Measurements from ENCODE around the gene NPFF.
"Not testable (repeated sequence)": the region's sequence is repeated elsewhere in the genome, so short reads cannot be mapped to it uniquely, and the experiment has no call there.

The NPFF gene

GRCh38 chr12:53496752-53497032 is 10.6 kb downstream of the NPFF start:
- DNase-seq (ENCODE audit: low read depth, low spot score), result no peak

DNA sequence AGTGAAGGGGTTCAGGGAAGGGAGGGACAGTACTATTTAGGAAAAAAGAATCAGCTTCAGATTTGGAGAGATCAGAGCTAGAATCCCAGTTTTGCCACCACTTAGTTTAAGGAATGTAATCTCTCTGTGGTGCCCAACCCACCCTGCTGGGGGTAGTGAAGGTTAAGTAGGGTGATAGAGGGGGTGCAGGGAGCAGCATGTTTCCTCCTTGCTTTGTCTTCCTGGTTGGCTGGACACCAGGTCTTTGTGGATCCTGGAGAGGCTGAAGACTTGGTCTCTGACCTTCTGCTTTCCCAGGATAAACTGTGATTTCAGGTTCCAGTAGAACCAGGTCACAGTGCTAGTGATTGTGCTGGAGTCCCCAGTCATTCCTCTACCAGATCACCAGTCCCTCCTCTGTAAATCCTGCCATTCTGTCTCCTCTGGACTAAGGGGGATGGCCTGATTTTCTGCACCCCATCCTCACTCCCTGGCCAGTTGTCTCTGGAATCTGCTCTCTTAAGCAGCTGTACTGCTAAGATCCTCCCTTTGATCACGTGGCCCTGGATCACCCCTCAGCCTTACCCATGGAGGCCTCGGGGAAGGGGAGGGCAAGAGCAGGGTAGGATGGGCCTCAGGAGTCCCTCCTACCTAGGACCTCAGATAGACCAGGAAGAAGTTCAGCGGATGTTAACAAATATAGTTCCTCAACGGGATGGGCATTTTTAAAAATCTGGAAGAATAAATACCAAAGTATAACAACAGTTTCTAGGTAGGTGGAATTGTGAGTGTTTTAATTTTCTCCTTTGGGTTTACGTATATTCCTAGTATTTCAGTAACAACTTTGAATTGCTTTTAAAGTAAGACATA is 11.2 kb downstream of the NPFF start:
- no peak for DNase-seq (ENCODE audit: low read depth, low spot score)

DNA sequence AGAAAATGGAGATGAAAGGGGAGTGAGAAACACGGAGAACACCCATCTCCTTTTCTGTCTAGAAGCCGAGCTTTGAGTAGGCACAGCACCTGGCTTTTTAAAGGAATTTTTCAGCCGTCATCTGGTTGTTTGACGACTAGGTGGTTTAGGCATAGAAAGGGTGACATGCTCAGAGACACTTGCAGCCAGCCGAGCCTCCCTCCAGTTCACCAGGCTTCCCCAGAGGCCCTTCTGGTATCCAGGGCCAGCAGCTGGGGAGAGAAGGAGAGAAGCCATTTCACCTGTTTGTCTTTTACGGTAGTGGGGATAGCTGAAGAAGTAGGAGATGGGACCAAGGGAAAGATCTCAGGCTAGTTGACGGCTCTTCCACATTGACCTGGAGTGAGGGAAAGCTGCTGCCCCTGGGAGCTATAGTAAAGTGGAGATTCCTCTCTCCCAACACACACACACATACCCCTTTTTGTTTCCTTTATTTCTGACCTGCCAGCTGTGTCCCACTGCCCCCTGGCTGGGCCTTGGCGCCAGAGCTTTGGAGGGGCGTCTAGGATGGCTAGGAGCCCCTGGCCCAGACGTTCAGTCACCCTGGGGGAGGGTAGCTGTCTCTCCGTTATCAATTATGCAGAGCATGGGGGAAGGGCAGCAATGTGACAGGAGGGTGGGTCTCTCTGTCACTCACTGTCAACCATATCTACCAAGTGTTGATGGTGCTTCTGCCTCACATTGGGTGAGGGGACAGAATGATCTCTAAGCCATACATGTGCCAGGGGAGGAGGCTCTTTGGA is 13.5 kb downstream of the NPFF start:
- DNase-seq (ENCODE audit: low read depth, low spot score), result no peak

DNA sequence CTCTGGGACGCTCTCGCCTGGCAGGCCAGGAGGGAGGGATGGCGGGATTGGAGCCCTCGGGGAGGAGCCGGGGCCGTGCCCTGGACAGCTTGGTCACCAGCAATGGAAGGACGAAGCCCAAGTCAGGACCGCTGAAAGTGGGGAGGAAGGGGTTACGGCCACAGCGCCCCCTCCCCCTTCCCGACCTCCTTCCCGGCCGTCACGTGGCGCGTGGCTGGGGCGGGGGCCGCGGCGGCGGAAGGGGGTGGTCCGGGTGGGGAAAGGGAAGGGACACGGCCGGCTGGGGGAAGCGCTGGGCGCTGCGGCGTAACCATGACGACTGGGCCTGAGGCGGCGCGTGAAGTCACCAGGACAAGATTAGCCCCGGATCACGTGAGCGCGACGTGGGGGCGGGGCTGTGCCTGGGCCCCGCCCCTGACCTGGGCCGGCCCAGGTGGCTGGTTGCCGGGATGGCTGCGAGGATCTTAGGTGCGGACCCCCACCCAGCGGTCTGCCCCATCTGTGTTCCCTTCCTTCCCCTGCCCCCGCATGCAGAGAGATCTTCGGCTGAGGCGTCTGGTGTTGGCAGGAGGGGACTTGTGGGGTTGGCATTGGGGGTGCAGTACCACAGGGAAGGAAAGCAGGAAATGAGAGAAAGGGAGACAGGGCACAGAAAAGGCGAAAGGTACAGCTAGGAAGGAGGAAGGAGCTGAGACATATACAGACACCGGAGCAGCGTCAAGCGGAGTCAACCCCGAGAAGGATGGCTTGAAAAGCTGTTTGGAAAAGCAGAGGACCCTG is 14.3 kb downstream of the NPFF start:
- DNase-seq (ENCODE audit: low read depth, low spot score), result no peak

DNA sequence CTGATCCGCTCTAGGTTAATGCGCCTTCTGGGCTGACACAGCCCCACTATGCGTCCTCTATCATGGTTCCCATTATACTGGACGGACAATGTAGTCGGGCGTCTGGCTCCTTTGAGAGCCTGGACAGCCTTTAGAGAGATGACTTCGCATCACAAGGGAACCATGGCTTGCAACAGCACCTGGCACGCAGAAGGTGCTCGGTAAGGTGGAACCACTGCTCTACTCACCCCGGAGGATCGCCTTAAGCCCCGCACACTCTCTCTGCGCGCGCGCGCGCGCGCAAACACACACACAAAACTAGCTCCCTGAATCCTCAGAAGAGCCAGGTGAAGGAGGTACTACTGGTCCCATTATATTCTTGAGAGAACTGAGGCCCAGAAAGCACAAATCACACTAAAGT is 15.1 kb downstream of the NPFF start:
- DNase-seq (ENCODE audit: low read depth, low spot score), result no peak

DNA sequence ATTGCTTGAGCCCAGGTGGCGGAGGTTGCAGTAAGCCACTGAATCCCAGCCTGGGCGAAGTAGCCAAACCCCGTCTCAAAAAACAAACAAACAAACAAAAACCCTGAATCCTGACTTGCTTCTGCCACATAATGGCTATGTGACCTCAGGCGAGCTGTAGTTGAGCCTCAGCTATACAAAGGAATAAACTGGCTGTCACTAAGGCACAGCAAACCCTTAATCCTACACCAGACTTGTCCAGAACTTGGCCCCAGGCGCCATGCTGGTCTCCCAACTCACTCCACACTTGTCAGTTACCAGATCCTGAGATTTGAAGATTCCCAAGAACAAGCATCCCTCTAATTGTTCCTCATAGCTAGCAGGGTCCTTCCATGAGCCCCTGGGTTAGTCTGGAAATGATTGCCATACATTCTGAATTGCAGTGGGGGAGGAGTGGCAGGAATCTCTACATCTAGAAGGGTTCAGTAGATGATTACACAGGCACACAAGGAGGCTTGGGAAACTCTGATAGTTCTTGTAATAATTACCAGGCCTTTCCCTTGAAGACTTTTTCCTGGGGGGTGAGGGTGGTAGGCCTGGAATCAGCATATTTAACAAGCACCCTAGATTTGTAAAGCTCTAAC is 17.9 kb downstream of the NPFF start:
- no peak for DNase-seq (ENCODE audit: low read depth, low spot score)

DNA sequence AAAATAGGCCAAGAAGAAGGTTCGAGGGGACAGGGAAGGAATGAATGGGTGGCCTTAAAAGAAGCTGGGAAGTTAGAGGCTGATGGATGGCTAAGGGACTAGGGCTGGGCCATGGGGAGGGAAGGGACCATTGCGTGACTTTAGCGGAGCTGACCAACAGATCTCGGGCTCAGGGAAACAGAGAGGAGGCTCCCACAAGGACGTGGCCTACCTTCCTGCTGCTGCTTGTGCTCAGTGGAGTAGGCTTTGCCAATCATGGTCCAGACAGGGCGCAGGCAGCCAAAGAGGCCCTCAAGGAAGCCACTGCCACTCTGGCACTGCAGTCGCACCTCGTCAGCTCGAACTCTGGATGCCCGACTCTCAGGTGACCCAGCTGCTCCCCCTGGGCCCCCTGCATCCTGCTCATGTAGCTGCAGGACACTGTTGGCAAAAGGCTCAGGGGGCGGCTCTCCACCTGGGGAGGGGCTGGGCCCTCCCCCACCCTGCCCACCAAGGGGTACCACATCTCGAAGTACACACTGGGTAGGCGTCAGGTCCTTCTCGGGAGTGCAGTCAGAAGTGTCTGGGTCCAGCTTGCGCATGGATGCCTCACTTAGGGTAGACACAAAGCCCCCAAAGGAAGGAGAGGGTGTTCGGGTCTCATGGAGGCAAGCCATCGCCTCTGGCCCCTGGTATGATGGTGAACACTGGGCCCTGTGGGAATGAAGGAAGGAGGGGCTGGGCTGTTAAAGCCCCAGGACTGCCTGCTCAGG is 20.4 kb downstream of the NPFF start:
- no peak for DNase-seq (ENCODE audit: low read depth, low spot score)

- DNase-seq (ENCODE audit: low read depth, low spot score), result no peak
These were observed 21.1 kb downstream of the NPFF start for GRCh38 chr12:53485955-53486735.

- DNase-seq (ENCODE audit: low read depth, low spot score), result no peak
These were observed 22.4 kb downstream of the NPFF start for GRCh38 chr12:53484686-53485575.

DNA sequence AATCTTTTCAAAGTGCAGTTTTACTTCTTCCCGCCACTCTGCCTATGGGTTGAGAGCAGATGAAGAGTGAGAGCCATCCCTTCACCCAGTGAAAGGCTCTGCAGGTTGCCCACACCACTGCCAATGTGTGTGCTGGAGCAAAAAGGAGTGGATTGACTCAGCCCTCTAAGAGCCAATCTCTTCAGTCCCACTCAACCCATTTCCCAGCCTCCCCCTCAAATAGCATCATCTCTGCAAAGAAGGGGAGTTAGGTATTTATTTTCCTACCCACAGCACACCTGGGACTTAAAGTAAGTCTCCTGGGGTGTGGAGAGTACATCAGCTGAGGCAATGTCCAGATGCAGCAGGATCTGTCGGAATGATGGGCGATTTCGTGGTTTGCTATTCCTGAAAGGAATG is 23.3 kb downstream of the NPFF start:
- no peak for DNase-seq (ENCODE audit: low read depth, low spot score)

GRCh38 chr12:53483225-53483978 is 23.9 kb downstream of the NPFF start:
- no peak for DNase-seq (ENCODE audit: low read depth, low spot score)

DNA sequence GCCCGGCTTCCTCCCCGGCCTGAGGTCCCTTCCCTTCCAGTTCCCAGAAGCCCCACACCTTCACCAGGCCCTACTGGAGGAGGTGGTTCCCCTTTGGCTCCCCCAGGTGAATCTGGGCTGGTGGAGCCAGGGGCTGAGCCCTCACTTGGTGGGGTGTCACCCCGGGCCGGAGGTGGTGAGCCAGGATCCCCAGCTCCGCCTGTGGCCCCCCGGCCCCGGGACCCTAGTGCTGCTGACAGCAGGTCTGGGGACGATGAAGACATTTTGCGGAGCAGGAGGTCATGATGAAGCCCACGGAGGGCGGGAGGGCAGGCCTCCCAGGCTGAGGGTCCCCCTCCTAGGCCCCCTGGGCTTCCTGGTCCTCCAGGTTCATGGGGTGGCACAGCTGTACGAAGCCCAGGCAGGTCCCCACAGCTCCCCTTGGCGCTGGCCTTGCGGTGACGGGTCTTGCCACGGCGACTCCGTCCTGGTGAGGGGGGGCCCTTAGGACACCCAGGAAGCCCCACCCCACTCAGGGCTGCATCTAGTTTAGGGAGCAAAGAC is 24.6 kb downstream of the NPFF start:
- DNase-seq (ENCODE audit: low read depth, low spot score), result no peak

GRCh38 chr12:53481939-53482586 is 25.2 kb downstream of the NPFF start:
- DNase-seq (ENCODE audit: low read depth, low spot score), result no peak

- not testable (repeated sequence) for DNase-seq (ENCODE audit: low read depth, low spot score)
These were observed 25.8 kb downstream of the NPFF start for GRCh38 chr12:53481458-53481857.

DNA sequence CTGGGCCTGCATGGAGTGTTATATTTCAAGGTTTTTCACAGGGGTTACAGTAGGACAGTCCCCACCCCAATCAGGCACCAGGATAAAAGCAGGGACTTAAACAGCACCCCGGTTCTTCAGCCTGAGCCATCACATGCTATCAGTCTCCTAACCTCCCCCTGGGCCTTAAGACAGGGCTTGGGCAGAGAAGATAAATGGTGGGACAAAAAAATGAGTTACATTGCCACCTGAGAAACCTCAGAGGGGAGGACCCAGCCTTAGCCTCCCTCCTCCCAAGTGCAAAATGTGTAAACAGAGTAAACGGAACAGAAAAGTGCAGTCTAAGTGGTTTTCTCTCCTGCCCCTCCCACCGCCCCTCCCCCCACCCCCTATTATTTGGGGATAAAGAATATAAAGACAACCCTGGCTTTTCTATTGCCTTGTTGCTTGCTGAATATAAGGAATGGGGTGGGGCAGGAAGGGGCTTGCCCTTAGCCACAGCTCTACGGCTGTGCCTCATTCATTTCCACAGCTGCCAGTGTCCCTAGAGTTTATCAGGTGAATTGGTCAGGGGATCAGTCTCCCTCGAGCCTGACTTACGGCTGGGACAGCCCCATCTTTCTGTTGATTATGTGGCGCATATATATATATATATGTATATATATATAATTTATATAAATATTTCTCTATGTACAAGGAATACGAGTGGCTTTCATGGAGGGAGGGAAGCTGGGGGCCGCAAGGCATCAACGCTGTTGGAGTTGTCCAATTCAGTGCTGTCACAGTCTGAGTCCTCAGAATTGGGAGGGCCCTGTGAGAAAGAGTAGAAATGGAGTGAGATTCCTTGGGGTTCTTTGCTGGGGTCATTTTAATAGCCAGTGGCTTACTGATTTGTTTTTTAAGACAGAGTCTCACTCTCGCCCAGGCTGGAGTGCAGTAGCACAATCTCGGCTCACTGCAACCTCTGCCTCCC is 26.5 kb downstream of the NPFF start:
- no peak for DNase-seq (ENCODE audit: low read depth, low spot score)

- no peak for DNase-seq (ENCODE audit: low read depth, low spot score)
These were observed 28.0 kb downstream of the NPFF start for GRCh38 chr12:53479331-53479730.

DNA sequence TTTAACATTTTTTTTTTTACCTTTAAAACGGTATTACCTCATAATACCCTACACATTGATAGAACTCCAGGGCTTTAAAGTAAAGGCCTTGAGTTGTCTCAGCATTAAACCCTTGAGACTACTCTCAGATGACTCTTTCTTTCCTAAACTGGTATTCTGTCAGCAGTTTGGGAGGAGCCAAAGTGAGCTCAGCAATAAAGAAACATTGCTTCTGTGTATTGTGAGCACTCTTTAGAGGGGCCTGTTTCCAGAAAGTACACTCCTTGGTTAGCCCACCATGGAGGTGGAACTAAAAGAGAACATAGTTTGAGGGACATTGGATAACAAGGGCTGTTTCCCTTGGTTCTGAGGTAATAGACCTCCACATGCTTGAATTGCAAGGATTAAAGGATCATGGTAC is 28.4 kb downstream of the NPFF start:
- no peak for DNase-seq (ENCODE audit: low read depth, low spot score)

Data from iPS DF 19.7 (cell line).